A673 (cell line): Measurements from ENCODE around the gene ITIH2.

Experiments
- CTCF ChIP-seq: fragments of 300-800, 200-600 bp; sonication (generic); conservative IDR thresholded peaks from 2 replicates; pipeline ENCODE4 v1.5.1; 2017; ENCODE audit warnings: low read depth, mild to moderate bottlenecking, antibody characterized with exemption, low read length, moderate library complexity, mixed read lengths
- EZH2 ChIP-seq: fragments of 200-600 bp; sonication (generic); IDR thresholded peaks from 2 replicates; pipeline ENCODE4 v1.6.1; 2017; ENCODE audit warnings: borderline replicate concordance, low read depth, mild to moderate bottlenecking, mixed read lengths, antibody characterized with exemption, low read length; ENCODE audit not compliant: poor library complexity, severe bottlenecking

- TF ChIP-seq CTCF (no peak), EZH2 (no peak)
These were observed 63.1 kb downstream of the ITIH2 start for GRCh38 chr10:7766241-7766640.
